ENCODE data around the gene NCOA3. TPM values are rescaled to one million over a fixed set of nuclear protein-coding genes. Genes with fewer than 3 reads are reported as not detected.
"Not testable (repeated sequence)": the region's sequence is repeated elsewhere in the genome, so short reads cannot be mapped to it uniquely, and the experiment has no call there.

Gene NCOA3
- total and polyA plus RNA-seq, 2 of the 8 experiments (the other 6 are each of a cell fraction or from before 2014, with no cell fraction given): 7.9 to 24.7 TPM

DNA sequence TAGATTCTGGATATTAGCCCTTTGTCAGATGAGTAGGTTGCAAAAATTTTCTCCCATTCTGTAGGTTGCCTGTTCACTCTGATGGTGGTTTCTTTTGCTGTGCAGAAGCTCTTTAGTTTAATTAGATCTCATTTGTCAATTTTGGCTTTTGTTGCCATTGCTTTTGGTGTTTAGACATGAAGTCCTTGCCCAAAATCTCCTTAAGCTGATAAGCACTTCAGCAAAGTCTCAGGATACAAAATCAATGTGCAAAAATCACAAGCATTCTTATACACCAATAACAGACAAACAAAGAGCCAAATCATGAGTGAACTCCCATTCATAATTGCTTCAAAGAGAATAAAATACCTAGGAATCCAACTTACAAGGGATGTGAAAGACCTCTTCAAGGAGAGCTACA lies 52.6 kb downstream of the NCOA3 start:
- H3K36me3 ChIP-seq (ENCODE audit: control insufficient read depth in 2 of 4, insufficient read depth in 4 of 4, low read length in 3 of 4); H3K18ac ChIP-seq (ENCODE audit: extremely low read depth, low read length); H2BK12ac ChIP-seq (ENCODE audit: low read depth, low read length); H4K91ac ChIP-seq (replicated peaks; ENCODE audit: insufficient read length, low read length); H3K4ac ChIP-seq (replicated peaks; ENCODE audit: insufficient read length, low read depth, low read length); H3K14ac ChIP-seq (ENCODE audit: insufficient read length); H2AFZ ChIP-seq (ENCODE audit: low read length); H3K4me3 ChIP-seq (ENCODE audit: extremely low read depth in 1 of 4, insufficient read depth in 2 of 4, low read depth in 3 of 4, low read length in 4 of 4); H4K5ac ChIP-seq (ENCODE audit: insufficient read length, low read depth, low read length); H3K23ac ChIP-seq (ENCODE audit: insufficient read length); H4K20me1 ChIP-seq (replicated peaks in 1 of 2; ENCODE audit: control insufficient read depth in 1 of 2, insufficient read depth in 2 of 2, low read length in 2 of 2); H3K79me1 ChIP-seq (ENCODE audit: low read depth, low read length); H3K56ac ChIP-seq (replicated peaks; ENCODE audit: insufficient read length, low read depth, low read length); H3K23me2 ChIP-seq (ENCODE audit: low read depth, low read length); H2AK5ac ChIP-seq (ENCODE audit: low read depth, low read length); DNase-seq (ENCODE audit: low read depth in 1 of 2, low spot score in 2 of 2); H3K27ac ChIP-seq (ENCODE audit: low read depth, low read length); CTCF ChIA-PET (ENCODE audit: partially characterized antibody); H4K8ac ChIP-seq (ENCODE audit: extremely low read depth, insufficient read depth, low read length); H2BK20ac ChIP-seq (ENCODE audit: low read length); H3K9ac ChIP-seq (replicated peaks in 1 of 4; ENCODE audit: extremely low read depth in 1 of 4, low read depth in 3 of 4, low read length in 3 of 4); FAIRE-seq; POLR2A ChIA-PET (ENCODE audit: partially characterized antibody); H2BK120ac ChIP-seq (replicated peaks; ENCODE audit: low read depth, low read length); H3K9me3 ChIP-seq (ENCODE audit: insufficient read depth in 2 of 2, low read depth in 1 of 2, low read length in 1 of 2); H3K27me3 ChIP-seq (replicated peaks in 1 of 4; ENCODE audit: control insufficient read depth in 3 of 4, extremely low read depth in 1 of 4, insufficient read depth in 3 of 4, low read length in 3 of 4); H2BK15ac ChIP-seq (ENCODE audit: low read length); H2BK5ac ChIP-seq (ENCODE audit: low read depth, low read length); H3K4me2 ChIP-seq (ENCODE audit: insufficient read depth in 1 of 2, low read depth in 2 of 2, low read length in 2 of 2): not testable (repeated sequence)
- peaks cover 2 to 11% (median 8%) of the 10 kb centered on the region in 4 experiments; a peak in 5 of 7 replicates for H3K4me1 ChIP-seq (replicated peaks in 1 of 4; ENCODE audit: control insufficient read depth in 3 of 4, insufficient read depth in 4 of 4, low read length in 3 of 4)
- peaks cover 0 to 60% of the 10 kb centered on the region in 2 experiments; a peak in 3 of 4 replicates for H3K79me2 ChIP-seq (ENCODE audit: control insufficient read depth in 1 of 2, insufficient read depth in 2 of 2, low read length in 2 of 2)
